Epidermal melanocyte (primary cell): ENCODE measurements around the gene BRI3BP.

Source experiments
- DNase-seq: peaks from one replicate; pipeline ENCODE4 v3.0.0; 2011; ENCODE audit warnings: low spot score; ENCODE audit not compliant: insufficient read length

Gene BRI3BP, protein sequence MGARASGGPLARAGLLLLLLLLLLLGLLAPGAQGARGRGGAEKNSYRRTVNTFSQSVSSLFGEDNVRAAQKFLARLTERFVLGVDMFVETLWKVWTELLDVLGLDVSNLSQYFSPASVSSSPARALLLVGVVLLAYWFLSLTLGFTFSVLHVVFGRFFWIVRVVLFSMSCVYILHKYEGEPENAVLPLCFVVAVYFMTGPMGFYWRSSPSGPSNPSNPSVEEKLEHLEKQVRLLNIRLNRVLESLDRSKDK

DNA sequence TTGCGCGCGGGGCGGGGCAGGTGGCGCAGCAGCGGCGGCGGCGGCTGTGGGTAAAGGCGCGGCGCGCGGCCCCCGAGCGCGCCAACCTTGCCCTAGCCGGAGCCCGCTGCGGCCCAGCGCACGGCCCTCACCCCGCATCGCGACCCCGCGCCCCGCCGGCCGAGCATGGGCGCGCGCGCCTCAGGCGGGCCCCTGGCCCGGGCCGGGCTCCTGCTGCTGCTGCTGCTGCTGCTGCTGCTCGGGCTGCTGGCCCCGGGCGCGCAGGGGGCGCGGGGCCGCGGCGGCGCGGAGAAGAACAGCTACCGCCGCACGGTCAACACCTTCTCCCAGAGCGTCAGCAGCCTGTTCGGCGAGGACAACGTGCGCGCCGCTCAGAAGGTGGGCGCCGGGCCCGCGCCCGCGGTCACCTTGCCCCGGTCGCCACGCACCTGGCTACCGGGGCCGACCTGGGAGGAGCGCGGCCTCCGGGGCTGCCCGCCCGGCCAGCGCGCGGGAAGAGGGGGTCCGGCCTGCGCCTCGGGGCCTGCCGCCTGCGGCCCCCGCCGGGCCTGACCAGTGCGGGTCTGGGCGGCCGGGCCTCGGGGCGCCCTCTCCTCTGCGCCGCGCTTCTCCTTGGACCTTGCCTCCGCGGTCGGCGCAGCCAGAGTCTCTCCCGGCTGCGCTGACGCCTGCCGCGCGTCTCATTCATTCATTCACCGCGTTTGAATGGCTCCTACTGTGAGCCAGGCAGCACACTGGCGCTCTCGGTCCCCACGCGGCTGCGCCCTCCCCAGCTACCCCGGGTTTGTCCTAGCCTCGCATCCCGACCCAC lies at the start of gene BRI3BP:
Gene BRI3BP, plus strand, starts transcription at position 20 of the 811 bp plus-strand sequence. Its CDS starts 146 bp downstream, at position 166.
- DNase-seq, result no peak

DNA sequence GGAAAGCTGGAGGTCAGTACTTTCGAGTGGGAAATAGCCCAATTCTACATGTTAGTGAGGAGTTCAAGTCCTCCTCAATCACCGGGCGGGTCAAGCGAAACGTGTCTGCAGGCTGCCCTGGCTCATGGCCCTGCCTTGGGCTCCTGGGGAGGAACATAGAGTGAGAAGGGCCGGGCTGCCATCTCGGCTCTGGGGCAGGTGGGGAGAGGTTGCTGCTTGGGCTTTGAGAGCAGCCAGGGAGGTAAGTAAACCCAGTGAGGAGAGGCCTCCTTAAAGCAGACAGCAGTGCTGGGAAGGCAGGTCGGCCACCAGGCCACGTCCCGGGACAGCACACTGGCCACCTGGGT lies 47.0 kb upstream of the BRI3BP start:
- no peak for DNase-seq

DNA sequence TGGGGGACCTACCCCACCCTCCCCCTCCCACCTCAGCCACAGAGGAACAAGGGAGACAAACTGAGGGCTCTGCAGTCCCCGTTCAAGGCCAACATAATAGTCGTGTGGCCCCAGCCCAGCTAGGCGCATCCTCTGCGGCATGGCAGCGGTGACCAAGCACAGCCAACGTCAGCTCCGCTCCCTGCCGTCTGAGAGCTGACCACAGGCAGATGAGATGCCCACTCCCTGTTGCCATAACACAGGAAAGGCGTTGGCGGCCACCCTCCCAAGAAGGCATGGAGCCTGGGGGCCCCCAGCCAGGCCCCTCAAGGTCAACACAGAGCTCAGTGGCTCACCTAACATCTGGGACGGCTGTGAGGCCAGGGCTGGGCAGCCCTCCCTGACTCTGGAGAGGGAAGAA lies 46.4 kb upstream of the BRI3BP start:
- DNase-seq, result no peak

DNA sequence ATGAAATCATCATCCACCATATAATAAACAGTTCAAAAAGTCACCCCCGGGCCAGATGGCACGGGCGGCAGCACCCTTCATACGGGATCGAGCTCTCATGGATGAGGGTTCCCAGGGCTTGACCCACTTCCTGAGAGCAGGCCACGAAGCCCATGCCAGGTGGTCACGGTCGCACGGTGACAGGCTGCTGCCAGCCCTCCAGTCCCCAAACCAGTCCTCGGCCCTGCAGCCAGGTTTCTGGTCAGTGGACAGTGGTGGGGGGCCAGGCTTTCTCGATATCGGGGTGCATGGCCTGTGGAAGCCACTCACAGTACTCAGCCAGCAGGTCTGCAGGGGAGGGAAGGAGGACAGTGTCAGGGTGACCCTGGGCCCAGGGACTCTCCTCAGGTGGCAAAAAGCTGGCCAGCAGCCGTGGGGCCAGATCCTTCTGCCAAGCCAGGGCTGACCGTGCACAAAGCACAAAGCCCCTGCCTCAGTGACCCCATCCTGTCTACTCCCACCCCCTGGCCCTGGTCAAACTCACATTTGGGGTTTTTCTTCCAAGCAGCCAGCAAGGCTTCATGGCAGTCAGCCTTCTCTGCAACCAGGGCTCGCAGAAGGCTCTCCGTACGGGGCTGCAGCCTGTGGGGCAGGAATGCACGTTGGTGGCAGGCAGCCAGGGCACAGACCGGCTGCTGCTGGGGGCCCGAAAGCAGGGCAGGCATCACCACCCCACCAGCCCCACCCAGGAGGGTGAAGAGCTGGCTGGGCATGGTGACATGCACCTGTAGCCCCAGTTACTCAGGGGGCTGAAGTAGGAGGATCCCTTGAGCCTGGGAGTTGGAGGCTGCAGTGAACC lies 45.7 kb upstream of the BRI3BP start:
- no peak for DNase-seq

DNA sequence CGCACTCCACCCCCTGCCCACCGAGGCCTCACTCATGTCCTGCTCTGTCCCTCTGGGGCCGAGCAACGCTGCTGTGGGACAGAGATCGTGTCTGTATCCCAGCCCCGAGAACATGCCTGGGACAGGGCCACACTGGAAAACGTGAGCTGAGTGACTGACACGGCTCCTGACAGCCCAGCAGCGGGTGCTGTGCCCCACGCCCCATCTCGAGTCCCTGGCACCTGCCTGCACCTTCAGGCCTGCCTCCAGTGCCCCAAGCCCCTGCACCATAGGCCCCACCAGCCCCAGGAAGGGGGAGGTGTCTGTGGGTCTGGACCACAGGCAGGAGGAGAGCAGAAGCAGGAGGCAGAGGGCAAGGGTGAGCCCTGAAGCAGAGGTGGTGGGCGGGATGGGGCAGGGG lies 44.4 kb upstream of the BRI3BP start:
- DNase-seq, result no peak

DNA sequence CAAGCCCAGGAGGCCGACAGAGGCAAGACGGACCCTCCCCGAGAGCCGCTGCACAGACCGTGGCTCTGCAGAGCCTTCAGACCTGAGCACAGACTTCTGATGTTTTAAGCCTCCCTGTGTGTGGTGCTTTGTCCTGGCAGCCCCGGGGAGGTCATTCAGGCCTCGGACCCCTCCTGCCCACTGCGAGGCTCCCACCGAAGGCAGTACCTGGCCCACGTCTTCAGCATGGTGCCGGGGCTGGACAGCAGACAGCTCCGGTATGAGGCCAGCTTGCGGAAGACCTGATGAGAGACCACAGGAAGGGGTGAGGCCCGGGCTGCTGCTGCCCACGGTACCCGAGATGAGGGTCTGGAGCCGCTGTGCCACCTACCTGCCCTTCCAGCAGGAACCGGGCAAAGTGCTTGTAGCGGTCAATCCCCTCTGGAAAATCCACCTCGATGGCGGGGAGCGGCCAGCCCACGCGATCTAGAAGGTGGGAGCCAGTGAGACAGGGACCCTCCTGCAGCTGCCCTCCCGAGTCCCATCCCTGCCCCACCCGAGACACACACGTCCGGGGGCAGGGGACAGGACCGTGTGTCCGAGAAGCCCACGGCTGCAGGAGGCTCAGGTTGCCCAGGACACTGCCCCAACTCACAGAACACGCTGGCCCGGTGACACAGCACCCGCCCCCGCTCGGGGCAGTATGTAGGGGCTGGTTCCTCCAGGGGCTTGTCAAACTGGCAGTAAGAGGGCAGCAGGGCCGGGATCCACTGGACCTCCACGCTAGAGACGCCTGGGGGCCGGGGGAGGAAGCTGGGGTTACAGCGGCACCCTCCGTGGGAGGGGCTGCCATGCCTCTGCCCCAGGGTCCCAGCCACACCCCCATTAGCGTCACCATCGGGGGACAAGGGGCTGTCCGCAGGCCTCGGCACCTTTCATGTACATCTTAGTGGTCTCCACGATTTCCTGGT lies 43.4 kb upstream of the BRI3BP start:
- DNase-seq, result no peak

DNA sequence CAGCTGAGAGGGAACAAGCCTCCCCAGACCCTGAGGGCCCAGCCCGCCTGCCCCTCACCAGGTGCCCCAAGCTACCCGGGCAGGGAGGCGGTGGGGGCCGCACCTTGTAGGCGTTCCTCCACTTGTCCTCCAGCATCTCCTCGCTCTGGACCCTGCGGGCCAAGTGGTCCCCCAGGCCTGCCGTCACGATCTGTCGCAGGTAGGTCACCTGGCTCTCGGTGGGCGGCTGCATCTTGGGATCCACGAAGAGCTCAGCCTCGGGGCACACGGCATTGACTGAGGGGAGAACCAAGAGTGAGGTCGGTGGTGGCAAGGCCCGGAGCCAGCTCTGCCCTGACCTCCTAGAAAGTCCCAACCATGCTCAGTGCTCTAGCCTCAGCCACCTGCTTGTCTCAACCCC lies 41.1 kb upstream of the BRI3BP start:
- no peak for DNase-seq

DNA sequence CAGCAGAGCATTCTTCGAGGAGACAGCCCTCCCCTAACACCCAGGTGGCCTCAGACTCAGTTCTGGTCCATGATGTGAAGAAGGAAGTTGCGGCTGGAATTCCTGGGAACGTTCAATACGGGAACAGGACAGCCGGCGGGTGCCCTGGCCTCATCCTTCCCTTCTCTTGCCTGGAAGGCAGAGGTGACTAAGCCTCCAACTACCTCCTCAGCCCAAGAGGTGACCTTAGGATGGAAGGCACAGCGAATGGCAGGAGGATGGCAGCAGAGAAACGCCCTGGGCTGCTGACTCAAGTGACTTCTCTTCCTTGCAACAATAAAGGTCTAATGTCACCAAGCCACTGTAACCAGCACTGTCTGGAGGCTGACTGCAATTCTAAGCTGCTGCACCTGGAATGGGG lies 40.6 kb upstream of the BRI3BP start:
- no peak for DNase-seq

DNA sequence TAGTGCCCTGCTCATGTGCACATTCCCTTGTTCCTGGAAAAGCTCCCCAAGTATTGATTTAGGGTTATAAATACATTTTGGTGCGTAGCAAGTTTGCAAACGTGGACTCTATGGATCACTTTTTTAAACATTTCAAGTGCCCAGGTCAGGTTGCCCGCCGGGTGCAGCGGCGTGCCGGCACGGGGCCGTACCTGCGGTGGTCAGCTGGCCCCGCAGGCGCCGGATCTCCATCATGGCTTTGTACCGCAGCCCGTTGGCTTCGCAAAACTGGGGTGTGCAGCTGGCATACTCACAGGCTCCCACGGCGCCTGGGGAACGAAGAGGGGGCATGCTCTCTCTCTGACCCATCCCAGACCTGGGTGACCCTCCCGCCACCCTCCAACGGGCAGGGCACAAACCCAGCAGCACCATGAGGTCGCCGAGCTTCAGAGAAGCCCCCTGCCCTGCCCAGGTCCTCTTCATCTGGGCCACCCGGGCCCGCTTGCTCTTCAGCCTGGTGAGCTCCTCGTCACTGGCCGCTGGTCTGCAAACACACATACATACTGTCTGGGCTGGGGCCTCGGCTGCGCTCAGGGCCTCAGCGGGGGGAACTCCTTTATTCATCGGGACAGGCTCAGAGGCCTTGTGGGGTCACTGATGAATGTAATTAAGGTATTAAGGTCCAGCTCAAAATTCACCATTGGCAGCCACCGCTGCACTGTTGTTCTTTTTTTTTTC lies 39.6 kb upstream of the BRI3BP start:
- no peak for DNase-seq

DNA sequence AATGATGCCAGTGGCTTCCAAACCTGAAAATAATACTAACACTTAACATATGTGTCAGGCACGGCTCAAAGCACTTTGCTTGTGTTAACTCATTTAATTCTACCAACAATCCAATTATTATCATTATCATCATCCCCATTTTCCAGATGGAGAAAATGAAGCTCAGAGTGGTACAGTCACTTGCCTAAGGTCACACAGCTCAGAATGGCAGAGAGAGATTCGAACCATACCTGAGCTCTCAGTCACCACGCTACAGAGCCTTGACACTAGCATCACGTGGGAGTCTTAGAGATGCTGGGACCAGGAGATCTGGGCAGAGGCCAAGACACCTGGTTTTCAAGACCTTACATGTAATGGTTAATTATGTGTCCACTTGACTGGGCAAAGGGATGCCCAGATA lies 38.7 kb upstream of the BRI3BP start:
- DNase-seq, result no peak

DNA sequence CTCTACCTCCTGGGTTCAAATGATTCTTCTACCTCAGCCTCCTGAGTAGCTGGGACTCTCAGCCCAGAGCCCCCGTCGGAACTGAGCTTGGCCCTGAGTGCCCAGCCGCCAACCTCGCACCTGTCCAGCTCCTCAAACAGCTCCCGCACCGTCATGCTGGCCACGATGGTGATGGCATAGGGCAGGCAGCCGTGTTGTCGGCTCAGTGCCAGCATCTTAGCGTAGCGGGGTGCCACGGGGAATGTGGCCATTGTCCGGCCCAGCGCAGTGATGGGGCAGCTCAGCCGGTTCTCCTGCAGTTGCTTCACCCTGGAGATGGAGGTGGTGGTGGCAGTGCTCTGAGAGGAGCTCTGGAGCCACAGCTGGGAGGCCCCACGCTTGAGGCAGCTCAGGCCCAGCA lies 36.9 kb upstream of the BRI3BP start:
- DNase-seq, result no peak

DNA sequence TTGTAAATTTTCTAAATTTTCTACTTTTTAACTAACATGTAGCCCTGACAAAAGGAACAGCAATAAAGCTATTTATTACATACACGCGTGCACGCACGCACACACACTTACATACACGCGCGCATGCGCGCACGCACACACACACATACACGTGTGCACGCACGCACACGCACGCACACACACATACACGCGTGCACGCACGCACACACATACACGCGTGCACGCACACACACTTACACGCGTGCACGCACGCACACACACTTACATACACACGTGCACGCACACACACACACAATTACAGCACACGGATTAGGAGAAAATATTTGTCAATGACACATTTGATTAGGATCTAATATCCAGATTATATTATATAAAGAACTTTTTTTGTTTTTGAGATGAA lies 32.4 kb upstream of the BRI3BP start:
- DNase-seq, result no peak

DNA sequence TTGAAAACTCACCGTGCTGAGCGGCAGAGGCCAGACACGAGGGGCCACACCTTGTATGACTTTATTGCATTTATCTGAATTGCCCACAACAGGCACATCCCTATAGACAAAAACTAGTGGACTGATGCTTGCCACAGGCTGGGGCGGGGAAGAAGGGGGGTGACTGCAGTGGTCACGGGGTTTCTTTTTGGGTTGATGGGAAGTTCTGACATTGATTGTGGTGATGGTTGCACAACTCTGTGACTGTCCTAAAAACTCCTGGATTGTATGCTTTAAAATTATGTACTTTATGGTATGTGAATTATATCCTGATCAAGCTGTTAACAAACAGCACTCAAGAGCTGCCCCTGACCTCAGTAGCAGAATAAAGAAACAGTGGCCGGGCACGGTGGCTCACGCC lies 30.2 kb upstream of the BRI3BP start:
- DNase-seq, result no peak

DNA sequence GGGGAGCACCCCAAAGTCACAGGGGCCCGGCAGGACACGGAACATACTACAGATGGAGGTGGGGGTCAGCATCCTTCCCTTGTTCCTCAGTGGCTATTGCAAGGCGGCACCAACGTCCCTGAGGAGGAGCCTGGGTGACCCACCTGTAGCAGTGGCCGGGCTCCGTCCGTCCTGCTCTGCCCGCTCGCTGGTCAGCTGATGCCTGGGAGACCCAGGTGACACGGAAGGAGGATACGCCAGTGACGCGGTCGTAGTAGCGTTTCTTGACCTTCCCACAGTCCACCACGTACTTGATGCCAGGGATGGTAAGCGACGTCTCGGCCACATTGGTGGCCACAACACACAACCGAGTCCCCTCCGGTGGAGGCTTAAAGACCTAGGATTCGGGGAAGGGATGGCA lies 29.2 kb upstream of the BRI3BP start:
- DNase-seq, result peak; percentile 10

DNA sequence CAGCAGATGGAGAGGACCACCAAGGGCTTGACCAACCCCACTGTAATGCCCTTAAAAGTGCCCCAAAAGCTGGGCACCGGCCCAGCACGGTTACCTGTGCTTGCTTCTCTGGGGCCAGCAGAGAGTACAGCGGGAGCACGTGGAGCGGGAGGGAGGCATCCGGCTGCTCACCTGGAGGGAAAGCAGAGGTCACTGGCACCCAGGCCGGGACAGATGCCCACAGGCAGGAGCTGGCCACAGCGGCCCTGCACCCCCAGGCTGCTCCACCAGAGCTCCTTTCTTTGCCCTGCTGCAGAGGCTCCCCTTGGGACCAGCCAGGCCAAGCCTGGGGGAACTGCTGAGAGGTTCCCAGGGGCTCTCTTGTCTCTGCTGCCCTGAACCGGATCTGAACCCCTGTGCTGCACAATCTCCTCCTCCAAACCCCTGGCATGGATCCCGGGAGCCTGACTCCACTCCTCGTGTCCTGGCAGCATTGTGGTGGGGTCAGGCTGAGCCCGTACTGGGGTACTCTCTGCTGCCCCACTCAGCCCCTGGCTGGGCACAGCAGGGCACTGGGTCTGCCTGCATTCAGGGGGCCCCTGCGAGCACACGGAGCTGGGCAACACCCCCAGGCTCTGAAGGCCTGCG lies 28.5 kb upstream of the BRI3BP start:
- DNase-seq, result peak; percentile 4

DNA sequence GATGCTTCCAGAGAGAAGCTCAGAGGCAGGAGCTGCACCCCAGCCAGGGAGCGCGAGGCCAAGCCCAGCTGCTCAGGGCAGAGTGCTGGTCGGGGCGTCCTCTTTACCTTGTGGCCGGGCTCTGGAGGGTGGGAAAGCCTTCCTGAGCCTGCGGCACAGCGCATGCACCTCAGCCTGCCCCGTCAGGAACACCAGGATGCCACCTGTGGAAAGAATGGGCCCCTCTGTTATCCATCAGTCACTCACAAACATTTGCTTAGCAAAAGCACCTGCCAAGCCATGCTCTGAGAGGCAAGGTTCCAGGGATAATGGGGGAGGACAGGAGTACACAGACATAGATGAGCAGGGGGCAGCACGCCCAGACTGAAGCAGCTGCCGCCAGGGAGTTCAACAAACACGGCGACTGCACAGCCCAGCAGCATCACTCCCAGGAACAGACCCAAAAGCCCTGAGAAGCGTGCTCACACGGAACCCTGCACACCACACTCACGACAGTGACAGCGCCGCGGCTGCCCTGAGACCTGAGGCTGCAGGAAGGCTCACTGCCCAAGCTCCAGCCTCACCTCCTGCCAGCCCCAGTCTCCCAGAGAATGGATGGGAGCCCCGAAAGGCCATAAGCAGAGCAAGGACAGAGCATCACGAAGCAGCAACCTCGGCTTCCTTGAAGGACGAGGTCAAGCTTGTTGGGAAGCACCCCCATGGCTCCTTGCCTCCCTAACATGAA lies 26.3 kb upstream of the BRI3BP start:
- DNase-seq, result peak; percentile 7

DNA sequence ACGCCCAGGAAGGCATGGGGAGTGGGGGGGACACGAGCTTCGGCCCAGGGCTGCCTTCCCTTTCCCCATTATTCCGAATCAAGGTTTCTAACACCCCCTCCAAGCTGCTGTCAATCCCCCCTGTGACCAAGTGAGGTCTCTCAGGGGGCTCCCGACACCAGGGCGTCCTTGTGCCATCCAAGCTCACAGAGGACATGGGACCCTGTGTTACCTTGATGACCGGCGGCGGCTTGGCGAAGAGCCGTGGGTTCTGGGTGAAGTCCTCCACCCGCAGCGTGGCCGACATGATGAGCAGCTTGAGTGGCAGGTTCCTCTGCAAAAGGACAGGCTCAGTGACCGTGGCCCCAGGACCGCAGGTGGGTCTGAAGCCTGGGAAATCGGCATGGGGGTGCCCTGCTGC lies 24.8 kb upstream of the BRI3BP start:
- DNase-seq, result no peak

DNA sequence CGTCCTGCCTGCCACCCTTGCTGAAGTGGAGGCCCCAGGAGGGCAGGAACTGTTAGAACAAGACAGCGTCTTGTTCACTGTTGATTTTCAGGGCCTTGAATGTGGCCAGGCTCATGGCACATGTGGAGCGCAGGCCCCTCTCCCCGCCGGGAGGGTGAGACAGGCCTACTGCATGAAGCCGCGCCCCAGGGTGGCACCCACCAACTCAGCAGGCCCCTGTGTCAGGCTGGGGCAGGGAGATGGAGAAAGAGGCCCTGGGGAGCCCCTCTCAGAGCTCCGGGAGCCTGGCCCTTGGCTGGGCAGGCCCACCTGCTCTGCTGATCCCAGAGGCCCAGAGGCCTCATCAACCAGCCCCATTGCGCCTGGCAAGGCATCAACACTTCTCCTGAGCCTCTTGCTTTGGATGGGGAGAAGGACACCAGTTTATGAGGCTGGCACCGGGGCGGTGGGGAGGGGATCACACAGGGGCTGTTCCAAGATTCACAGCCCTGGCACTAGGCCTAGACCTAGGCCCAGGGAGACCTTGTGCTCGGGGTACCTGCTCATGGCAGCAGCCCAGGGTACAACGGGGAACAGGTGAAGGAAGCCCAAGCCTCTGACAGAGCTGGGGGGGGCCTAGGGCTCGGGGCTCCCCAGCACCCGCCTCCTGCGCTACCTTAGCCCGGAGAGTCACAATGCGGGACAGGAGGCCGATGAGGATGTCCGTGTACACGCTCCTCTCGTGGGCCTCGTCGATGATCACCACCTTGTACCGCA lies 22.6 kb upstream of the BRI3BP start:
- no peak for DNase-seq

DNA sequence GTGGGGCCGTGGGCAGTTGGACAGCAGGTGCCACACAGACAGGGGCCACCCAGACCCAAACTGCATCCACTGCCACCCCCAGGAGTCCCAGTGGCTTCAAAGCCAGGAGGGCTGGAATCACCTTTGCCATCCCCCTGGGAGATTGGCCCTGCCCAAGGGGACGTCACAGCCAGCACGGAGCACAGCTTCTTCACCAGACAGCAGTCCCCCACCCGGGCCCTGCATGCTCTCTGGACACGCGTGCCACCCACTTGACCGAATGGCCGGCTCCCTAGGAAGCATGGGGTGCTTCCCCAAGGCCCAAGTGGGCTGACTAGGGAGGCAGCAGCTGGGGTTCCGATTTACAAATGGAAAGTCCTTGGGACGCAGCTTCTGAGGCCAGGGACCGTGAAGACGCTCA lies 21.8 kb upstream of the BRI3BP start:
- DNase-seq, result no peak
